Endometrium (tissue), 2 donors: ENCODE measurements around the gene MYCBP2.

Source experiments
- FAIRE-seq: peaks from 2 replicates; lab custom pipeline; 2012; peaks lifted over from hg19 to GRCh38; lab: Jason Lieb, UNC
- donor health status: control.
- donor health status: control.

MYCBP2 gene

GRCh38 chr13:77094773-77095172 lies 232.1 kb downstream of the MYCBP2 start:
- no peak for FAIRE-seq

- no peak for FAIRE-seq
Measured at GRCh38 chr13:77093735-77094134, 233.2 kb downstream of the MYCBP2 start.

DNA sequence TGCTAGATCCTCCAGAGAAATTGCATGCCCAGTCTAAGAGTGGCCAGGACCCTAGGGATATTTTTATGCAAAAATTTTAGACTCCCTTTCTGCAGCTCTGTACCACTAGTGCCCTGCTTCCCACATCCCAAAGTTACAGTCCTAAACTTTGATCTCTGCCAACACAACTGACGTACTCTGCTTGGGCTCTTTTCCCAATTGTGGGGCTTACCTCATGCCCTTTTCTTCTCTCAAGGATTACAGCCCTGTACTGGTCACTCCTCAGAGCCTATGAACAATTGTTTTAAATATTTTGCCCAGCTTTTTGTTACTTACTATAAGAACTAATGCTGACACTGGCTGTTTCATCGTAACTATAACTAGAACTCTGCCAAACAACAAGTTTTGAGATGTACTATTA lies 242.1 kb downstream of the MYCBP2 start:
- FAIRE-seq, result no peak

DNA sequence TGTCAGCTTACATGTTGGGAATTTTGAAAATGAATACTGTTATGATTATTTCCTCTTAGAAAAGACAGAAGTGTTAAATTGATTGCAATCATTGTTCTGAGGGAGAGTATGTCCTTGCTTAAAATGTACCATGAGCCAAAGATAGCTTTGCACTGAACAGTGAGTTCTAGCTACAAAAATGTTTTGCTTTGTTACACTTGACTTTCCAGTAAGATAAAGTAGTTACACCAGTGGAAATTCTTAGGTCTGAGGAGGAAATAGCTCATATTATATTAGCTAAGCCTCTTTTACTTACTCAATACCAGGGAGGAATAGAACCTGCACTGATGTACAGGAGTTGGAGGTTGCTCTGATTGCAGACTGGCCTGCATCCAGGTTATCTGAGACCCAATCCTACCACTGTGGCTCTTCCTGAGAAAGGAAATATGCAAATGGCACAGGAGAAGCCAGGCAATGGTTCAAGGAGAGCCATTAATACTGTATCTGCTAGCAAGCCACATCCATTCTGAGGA lies 246.9 kb downstream of the MYCBP2 start:
- no peak for FAIRE-seq

DNA sequence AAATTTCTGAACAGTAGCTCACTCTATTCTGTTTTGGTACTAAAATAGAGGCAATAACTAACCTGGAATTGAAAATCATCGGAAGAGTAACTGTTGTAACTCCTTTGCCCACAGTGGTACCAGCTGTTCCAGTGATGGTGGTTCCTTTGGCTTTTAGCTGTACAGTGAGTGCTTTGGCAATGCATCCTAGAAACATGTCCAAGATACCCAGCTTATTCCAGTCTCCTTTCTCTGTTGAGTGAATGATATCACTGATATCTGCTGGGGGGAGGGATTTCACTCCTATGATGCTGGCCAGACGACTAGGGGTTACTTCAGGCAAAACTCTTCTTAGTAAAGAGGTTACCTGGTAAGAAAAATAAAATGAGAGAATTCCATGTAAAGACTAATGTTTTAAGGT lies 259.4 kb downstream of the MYCBP2 start:
- no peak for FAIRE-seq

GRCh38 chr13:77065461-77066147 lies 261.3 kb downstream of the MYCBP2 start:
- no peak for FAIRE-seq

GRCh38 chr13:77062097-77062496 lies 264.8 kb downstream of the MYCBP2 start:
- FAIRE-seq, result no peak

DNA sequence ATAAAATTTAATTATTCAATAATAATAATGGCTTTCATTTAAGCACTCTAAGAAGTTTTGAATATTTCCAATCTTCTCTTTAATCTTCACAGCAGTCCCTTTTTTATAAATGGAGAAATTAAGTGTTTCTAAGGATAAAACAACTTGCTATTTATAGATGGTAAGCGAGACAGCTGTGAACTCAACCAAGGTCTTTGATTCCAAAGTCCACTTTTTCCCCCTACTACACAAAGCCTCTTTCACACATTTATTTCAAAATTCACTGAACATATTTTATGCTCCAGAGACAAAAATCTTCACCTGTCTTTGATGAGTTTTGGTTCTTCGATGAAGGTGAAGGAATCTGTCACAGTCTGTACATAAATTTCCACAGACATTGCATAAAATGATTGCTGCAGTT lies 265.5 kb downstream of the MYCBP2 start:
- FAIRE-seq, result no peak

DNA sequence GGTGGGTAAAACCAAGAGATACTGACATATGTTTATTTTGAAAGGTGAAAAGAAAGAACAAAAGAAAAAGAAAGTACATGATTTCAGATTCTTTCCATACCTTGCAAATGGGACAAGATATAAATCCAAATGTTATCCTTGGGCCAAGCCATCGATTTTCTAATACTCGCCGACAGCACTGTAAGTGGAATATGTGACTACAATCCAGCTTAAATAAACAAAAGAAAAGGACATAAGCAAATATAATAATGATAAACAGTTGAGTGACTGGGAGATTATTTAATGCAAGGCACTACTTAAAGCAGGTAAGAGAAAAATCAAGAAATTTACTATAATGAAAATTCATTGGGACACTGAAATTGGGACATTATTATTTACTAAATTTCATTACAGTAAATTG lies 270.0 kb downstream of the MYCBP2 start:
- no peak for FAIRE-seq

GRCh38 chr13:77056382-77056781 lies 270.5 kb downstream of the MYCBP2 start:
- no peak for FAIRE-seq

- FAIRE-seq, result no peak
Measured at GRCh38 chr13:77055158-77055557, 271.7 kb downstream of the MYCBP2 start.

GRCh38 chr13:77053192-77053591 lies 273.7 kb downstream of the MYCBP2 start:
- no peak for FAIRE-seq

DNA sequence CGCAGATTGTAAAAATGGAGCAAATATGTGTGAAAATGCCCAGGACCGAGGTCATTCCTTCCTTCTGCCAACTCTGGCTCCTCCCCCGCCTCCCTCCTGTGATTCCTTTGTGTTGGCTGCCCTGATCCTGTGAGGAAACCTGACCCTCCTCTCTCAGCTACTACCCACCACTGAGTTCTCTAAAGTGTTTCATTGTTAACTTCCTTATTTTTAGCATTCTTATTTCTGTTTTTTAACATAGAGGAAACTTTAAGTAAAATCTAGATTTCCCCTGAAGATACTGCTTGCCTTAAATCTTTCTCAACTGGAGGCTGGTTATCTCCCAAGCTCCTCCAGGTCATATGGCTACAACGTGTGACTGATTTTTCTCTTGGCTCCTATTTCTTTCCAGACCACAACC lies 278.2 kb downstream of the MYCBP2 start:
- no peak for FAIRE-seq

- no peak for FAIRE-seq
Measured at GRCh38 chr13:77047649-77048343, 279.1 kb downstream of the MYCBP2 start.

DNA sequence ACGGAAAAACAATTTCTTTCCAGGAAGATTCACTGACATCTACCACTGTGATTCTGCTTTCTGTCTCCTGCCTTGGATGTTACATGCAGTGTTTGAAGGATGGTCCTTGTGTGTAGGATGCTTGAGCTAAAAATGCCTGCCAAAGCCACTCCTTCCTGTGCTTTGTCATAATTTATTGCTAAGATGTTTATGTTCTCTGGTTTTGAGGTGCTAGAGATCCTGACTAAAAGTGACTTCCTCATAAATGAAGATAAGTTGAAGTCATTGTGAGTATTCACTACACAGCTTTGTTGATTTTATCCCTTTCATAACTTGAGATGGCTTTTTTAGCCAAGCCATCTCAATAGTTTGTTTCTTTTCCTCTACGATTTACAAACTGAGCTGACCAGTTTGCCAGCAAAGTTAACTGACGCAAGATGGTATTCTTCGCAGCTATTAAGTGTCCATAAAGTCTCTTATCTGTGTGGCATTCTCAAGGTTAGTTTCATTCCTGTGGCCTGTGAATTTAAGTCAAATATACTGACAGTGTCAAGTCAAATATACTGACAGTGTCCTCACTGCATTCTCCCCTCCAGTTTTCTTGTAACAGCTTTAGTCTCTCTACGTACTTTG lies 284.2 kb downstream of the MYCBP2 start:
- no peak for FAIRE-seq

- FAIRE-seq, result no peak
Measured at GRCh38 chr13:77040835-77041234, 286.1 kb downstream of the MYCBP2 start.

- FAIRE-seq, result no peak
Measured at GRCh38 chr13:77040076-77040475, 286.8 kb downstream of the MYCBP2 start.

DNA sequence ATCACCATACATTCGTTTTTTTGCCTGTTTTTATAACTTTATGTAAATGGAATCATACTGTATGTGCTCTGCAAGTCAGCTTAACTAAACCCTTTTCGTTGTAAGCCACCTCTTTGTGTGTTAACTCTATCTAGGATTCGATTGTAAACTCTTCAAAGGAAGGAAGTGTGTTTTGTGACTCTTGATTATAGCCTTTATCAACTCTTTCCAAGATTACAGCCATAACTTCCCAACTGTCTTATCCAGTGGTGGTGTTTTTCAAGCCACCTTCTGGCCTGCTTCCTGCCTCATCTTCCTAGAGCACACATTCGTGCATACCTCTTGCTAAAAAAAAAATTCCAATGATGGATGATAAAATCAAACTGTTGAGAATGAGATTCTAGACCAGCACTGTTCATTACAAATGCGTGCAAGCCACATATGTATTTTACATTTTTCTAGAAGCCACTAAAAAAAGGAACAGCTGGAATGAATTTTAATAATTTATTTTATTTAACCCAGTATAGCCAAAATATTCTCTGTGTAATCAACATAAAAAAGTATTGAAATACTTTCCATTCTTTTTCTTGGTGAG lies 287.9 kb downstream of the MYCBP2 start:
- FAIRE-seq, result no peak

DNA sequence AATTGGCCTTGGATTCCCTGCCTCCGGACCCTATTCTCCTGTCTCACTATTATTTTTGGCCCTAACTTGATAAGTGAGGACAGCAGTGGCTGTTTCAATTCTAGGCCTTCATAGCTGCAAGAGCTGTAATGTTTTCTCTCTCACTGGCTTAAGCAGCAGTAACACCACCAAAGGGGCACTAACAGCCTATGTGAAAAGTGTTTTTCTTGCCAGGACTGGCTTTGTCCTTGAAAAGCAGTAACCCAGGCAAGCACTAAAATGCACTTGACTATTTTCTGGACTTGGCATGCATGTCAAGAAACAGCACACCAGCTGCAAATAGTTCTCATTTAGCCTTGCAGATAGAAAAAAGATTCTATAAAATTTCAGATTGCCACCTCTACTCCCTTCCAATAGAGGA lies 290.6 kb downstream of the MYCBP2 start:
- no peak for FAIRE-seq

- FAIRE-seq, result no peak
Measured at GRCh38 chr13:77034881-77035280, 292.0 kb downstream of the MYCBP2 start.

DNA sequence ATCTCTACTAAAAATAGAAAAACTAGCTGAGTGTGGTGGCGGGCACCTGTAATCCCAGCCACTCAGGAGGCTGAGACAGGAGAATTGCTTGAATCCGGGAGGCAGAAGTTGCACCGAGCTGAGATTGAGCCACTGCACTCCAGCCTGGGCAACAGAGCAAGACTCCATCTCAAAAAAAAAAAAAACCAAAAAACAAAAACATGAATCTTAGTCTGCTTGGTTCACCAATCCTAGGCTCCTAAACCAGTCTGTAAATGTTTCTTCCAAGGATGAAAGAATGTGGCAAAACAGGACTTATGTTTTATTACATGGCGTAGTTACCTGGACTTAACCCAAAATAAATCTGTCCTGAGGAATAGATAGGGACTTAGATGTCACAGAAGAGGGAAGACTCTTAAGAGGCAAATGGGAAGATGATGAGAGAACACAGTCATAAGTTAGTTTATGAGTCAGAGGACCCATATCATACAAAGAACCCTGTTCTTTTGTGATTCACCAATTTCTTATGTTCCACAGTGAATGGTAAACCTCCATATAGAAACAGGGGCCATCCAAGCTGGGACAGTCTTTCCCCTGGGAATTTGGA lies 293.1 kb downstream of the MYCBP2 start:
- no peak for FAIRE-seq

DNA sequence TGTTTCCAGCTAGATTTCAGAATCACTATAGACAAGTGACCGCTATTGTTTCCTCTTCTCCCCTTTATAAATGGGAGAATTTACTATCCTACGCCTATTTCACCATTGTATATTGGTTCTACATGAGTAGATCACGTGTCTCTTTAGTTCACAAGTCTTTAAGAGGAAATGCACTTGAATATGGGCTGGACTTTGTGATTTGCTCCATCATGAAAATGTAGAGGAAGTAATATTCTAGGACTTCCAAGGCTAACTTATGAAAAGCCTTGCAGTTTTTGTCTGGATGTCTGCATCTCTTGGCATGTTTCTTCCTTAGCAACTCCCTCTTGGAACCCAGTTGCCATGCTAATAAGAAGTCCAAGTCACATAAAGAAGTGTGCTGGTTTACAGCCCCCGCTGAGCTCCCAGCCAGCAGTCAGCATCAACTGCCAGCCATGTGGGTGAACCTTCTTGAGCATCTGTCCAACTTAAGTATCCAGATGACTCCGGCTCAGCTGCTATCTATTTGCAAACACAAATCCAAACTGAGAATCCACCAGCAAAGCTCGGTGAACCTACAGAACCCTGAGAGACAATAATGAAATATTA lies 295.1 kb downstream of the MYCBP2 start:
- FAIRE-seq, result no peak
